Measurements from ENCODE around the gene ZNF212.

- TF ChIP-seq CTCF (IDR thresholded peaks at IDR 0.05): no peak
- TF ChIP-seq POLR2A (IDR thresholded peaks at IDR 0.05): no peak
Measured at GRCh38 chr7:149220534-149220933, 18.9 kb upstream of the ZNF212 start.
